ENCODE results near the gene MYH15. TPM values are rescaled to one million over a fixed set of nuclear protein-coding genes. Genes with fewer than 3 reads are reported as not detected.

The MYH15 gene
- total and polyA plus RNA-seq, 4 donors: 0.06 to 0.31 (median 0.25) TPM

DNA sequence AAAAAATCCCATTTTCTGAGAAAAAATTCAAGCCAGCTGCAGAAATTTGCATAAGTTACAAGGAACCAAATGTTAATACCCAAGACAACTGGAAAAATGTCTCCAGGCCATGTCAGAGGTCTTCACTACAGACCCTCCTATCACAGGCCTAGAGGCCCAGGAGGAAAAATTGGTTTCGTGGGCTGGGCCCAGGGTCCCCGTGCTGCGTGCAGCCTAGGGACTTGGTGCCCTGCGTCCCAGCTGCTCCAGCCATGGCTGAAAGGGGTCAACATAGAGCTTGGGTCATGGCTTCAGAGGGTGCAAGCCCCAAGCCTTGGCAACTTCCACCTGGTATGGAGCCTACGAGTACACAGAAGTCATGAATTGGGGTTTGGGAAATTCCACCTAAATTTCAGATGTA is 78.0 kb downstream of the MYH15 start:
- Histone ChIP-seq H3K27me3 (ENCODE audit: control insufficient read depth in 3 of 3, insufficient read depth in 3 of 3, low read length in 2 of 3) (no peaks in the 10 kb centered on the region), H3K36me3 (ENCODE audit: control insufficient read depth in 4 of 4, insufficient read depth in 4 of 4, low read length in 4 of 4) (no peaks in the 10 kb centered on the region), H3K4me1 (ENCODE audit: control insufficient read depth in 5 of 5, insufficient read depth in 5 of 5, low read length in 5 of 5) (peaks cover 0 to 2% (median 0%) of the 10 kb centered on the region in 5 donors), H3K9me3 (ENCODE audit: control insufficient read depth in 4 of 4, insufficient read depth in 3 of 4, low read length in 3 of 4) (peaks cover 0 to 4% (median 2%) of the 10 kb centered on the region in 4 donors), H3K9ac (ENCODE audit: insufficient read depth in 1 of 2, low read length in 2 of 2) (no peak overlapping the region), H3K27ac (ENCODE audit: low read depth in 1 of 2, low read length in 1 of 2) (no peak overlapping the region), H3K4me3 (no peak overlapping the region)
- TF ChIP-seq, protein P1, sequence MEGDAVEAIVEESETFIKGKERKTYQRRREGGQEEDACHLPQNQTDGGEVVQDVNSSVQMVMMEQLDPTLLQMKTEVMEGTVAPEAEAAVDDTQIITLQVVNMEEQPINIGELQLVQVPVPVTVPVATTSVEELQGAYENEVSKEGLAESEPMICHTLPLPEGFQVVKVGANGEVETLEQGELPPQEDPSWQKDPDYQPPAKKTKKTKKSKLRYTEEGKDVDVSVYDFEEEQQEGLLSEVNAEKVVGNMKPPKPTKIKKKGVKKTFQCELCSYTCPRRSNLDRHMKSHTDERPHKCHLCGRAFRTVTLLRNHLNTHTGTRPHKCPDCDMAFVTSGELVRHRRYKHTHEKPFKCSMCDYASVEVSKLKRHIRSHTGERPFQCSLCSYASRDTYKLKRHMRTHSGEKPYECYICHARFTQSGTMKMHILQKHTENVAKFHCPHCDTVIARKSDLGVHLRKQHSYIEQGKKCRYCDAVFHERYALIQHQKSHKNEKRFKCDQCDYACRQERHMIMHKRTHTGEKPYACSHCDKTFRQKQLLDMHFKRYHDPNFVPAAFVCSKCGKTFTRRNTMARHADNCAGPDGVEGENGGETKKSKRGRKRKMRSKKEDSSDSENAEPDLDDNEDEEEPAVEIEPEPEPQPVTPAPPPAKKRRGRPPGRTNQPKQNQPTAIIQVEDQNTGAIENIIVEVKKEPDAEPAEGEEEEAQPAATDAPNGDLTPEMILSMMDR (IDR thresholded peaks at IDR 0.05; ENCODE audit: control extremely low read depth, extremely low read depth): no peak
- no peak for DNase-seq
- 87 to 97% methylated on average over 5 of the region's 5 CpGs for WGBS, 2 donors
- ATAC-seq (ENCODE audit: insufficient read depth, low FRiP score): no peak

- TF ChIP-seq, protein P1 (IDR thresholded peaks at IDR 0.05; ENCODE audit: control extremely low read depth, extremely low read depth): no peak
- ATAC-seq (ENCODE audit: insufficient read depth, low FRiP score) (no peak), DNase-seq (no peak)
- Histone ChIP-seq H3K27me3 (ENCODE audit: control insufficient read depth in 3 of 3, insufficient read depth in 3 of 3, low read length in 2 of 3) (no peaks in the 10 kb centered on the region), H3K27ac (ENCODE audit: low read depth in 1 of 2, low read length in 1 of 2) (no peak overlapping the region), H3K9ac (ENCODE audit: insufficient read depth in 1 of 2, low read length in 2 of 2) (no peak overlapping the region), H3K4me1 (ENCODE audit: control insufficient read depth in 5 of 5, insufficient read depth in 5 of 5, low read length in 5 of 5) (peaks cover 0 to 1% (median 0%) of the 10 kb centered on the region in 5 donors), H3K36me3 (ENCODE audit: control insufficient read depth in 4 of 4, insufficient read depth in 4 of 4, low read length in 4 of 4) (no peaks in the 10 kb centered on the region), H3K4me3 (no peak overlapping the region), H3K9me3 (ENCODE audit: control insufficient read depth in 4 of 4, insufficient read depth in 3 of 4, low read length in 3 of 4) (peaks cover 0 to 6% (median 2%) of the 10 kb centered on the region in 4 donors)
- 94 to 98% methylated on average over 1 of the region's 1 CpG for WGBS, 2 donors
Measured at GRCh38 chr3:108430540-108430939, 79.9 kb downstream of the MYH15 start.

DNA sequence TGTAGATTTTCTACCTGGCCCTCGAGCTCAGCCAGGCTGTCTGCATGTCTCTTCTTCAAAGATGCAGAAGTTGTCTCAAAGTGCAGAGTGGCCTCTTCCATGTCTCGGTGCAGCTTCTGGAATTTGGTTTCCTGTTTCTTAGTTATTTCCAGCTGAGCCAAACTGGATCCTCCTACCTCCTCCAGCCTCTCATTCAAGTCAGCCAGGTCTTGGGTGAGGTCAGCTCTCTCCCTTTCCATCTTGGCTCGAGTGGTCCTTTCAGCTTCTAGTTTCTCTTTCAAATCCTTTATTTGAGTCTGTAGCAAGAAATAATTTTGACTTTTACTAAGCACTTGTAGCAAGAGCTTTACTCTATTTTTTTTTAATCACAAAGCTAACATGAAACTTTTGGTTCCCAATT is 81.8 kb downstream of the MYH15 start:
- ATAC-seq (ENCODE audit: insufficient read depth, low FRiP score) (peak; percentile 62), DNase-seq (peak in 1 of 3 donors; percentile 59)
- WGBS, 2 donors: 33 to 51% methylated on average over 3 of the region's 3 CpGs
- H3K27ac ChIP-seq (ENCODE audit: low read depth in 1 of 2, low read length in 1 of 2): no peak overlapping the region
- H3K4me3 ChIP-seq: no peak overlapping the region
- H3K9ac ChIP-seq (ENCODE audit: insufficient read depth in 1 of 2, low read length in 2 of 2): no peak overlapping the region
- no peaks in the 10 kb centered on the region for H3K36me3 ChIP-seq (ENCODE audit: control insufficient read depth in 4 of 4, insufficient read depth in 4 of 4, low read length in 4 of 4)
- peaks cover 0 to 1% (median 0%) of the 10 kb centered on the region in 5 donors for H3K4me1 ChIP-seq (ENCODE audit: control insufficient read depth in 5 of 5, insufficient read depth in 5 of 5, low read length in 5 of 5)
- H3K9me3 ChIP-seq (ENCODE audit: control insufficient read depth in 4 of 4, insufficient read depth in 3 of 4, low read length in 3 of 4): peaks cover 0 to 6% (median 2%) of the 10 kb centered on the region in 4 donors
- H3K27me3 ChIP-seq (ENCODE audit: control insufficient read depth in 3 of 3, insufficient read depth in 3 of 3, low read length in 2 of 3): no peaks in the 10 kb centered on the region
- TF ChIP-seq, protein P1 (IDR thresholded peaks at IDR 0.05; ENCODE audit: control extremely low read depth, extremely low read depth): no peak

DNA sequence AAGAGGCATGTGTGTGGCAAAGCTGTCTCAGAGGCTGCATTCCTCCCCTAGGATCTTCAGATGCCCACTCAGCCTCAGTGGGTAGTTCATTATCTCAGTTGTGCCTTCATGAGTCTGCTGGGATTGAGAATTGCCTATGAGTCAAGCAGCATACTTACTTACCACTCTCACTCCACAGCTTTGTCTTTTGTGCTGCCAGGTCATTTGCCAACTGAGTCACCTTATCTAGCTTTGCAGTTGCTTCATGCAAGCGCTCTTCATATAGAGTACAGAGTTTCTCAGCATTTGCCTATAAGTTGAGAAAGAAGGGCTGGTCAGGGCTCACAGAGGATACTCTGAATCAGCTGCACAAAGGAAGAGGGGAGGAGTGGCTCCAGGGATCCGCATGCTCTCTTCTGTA is 89.5 kb downstream of the MYH15 start:
- ATAC-seq (ENCODE audit: insufficient read depth, low FRiP score) (no peak), DNase-seq (no peak)
- Histone ChIP-seq H3K4me1 (ENCODE audit: control insufficient read depth in 5 of 5, insufficient read depth in 5 of 5, low read length in 5 of 5) (no peaks in the 10 kb centered on the region), H3K27ac (ENCODE audit: low read depth in 1 of 2, low read length in 1 of 2) (no peak overlapping the region), H3K27me3 (ENCODE audit: control insufficient read depth in 3 of 3, insufficient read depth in 3 of 3, low read length in 2 of 3) (peaks cover 0 to 3% (median 0%) of the 10 kb centered on the region in 3 donors), H3K9me3 (ENCODE audit: control insufficient read depth in 4 of 4, insufficient read depth in 3 of 4, low read length in 3 of 4) (no peaks in the 10 kb centered on the region), H3K9ac (ENCODE audit: insufficient read depth in 1 of 2, low read length in 2 of 2) (no peak overlapping the region), H3K4me3 (no peak overlapping the region), H3K36me3 (ENCODE audit: control insufficient read depth in 4 of 4, insufficient read depth in 4 of 4, low read length in 4 of 4) (no peaks in the 10 kb centered on the region)
- TF ChIP-seq, protein P1 (IDR thresholded peaks at IDR 0.05; ENCODE audit: control extremely low read depth, extremely low read depth): no peak
- WGBS, 2 donors: 95 to 98% methylated on average over 2 of the region's 2 CpGs

All from lung (tissue), 12 donors.